ENCODE data around the gene GRHL1.

DNA sequence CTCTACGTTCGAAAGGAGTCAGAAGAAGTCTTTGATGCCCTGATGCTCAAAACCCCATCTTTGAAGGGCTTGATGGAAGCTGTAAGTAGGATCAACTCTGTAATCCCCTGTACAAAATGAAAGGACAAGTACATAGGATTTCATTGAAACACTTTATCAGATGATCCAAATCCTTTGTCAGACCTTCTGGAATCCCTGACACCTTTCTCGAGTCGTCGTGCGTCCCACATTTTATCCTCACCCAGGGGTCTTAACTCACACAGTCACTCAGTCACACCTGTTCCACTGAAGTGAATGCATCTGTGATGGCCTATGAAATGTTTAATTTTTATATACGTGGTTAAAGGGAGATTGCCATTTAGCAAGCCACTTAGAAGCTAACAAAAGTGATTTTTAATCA is 44.8 kb downstream of the GRHL1 start:
- TF ChIP-seq GATA2 (IDR thresholded peaks at IDR 0.05; ENCODE audit: low read depth, low read length), result no peak
- no peak for TF ChIP-seq GATA3 (IDR thresholded peaks at IDR 0.05; ENCODE audit: low read depth, low read length)
